Hepatocyte (in vitro differentiated cells): ENCODE data around the gene SLC30A9.

Experiments
- CTCF ChIP-seq: fragments of 200-600 bp; sonication (generic); IDR thresholded peaks from 2 replicates; pipeline ENCODE4 v1.5.1; 2016; ENCODE audit warnings: antibody characterized with exemption, mild to moderate bottlenecking; ENCODE audit not compliant: poor library complexity
- EZH2 ChIP-seq: fragments of 200-600 bp; sonication (generic); IDR thresholded peaks from 2 replicates; pipeline ENCODE4 v1.6.1; 2016; ENCODE audit warnings: antibody characterized with exemption, mild to moderate bottlenecking, borderline replicate concordance
- EZH2phosphoT487 ChIP-seq: fragments of 200-600 bp; sonication (generic); IDR thresholded peaks from one replicate; pipeline ENCODE4 v1.6.1; 2018; ENCODE audit warnings: antibody characterized with exemption, mild to moderate bottlenecking, low read depth, moderate library complexity; ENCODE audit not compliant: unreplicated experiment, severe bottlenecking

DNA sequence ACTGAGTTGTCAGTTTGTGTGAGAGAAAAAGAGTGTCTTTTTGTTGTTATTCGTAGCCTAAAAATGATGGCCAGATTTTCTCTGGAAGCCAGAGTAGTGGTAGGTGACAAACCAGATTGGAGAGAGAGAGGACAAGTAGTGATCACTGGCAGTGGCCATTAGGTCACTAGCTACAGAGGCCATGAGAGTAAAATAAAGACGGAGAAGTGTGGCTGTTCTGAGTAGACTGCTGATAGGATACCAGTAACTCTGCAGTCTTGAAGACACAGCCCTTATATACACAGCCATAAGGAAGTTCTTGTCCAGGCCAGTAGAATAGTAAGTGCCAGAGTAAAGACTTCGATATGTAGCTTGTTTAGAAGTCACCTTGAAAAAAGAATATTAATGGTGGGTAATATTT lies 7.7 kb downstream of the SLC30A9 start:
- no peak for TF ChIP-seq EZH2
- no peak for TF ChIP-seq CTCF
- TF ChIP-seq EZH2phosphoT487: no peak
